ENCODE measurements around the gene ADAM15. TPM values are rescaled to one million over a fixed set of nuclear protein-coding genes. Genes with fewer than 3 reads are reported as not detected.

The ADAM15 gene
- total and polyA plus RNA-seq, 2 of the 8 experiments (the other 6 are each of a cell fraction or from before 2014, with no cell fraction given), result 32.9 to 37.6 TPM

- Histone ChIP-seq H2BK5ac (ENCODE audit: low read depth, low read length) (peak within 1 kb of the TSS; percentile 92), H2BK20ac (ENCODE audit: low read length) (peak within 1 kb of the TSS; percentile 98; the same call in 1 of the 2 replicates), H2BK12ac (ENCODE audit: low read depth, low read length) (peak within 1 kb of the TSS; percentile 80), H4K91ac (replicated peaks; ENCODE audit: insufficient read length, low read length) (peak within 1 kb of the TSS; percentile 94), H3K79me1 (ENCODE audit: low read depth, low read length) (peaks cover 13% of the 10 kb centered on the region), H3K9ac (replicated peaks in 1 of 4; ENCODE audit: extremely low read depth in 1 of 4, low read depth in 3 of 4, low read length in 3 of 4) (peak within 1 kb of the TSS; percentile 40 to 52 (median 48); a peak in 6 of 7 replicates), H3K18ac (ENCODE audit: extremely low read depth, low read length) (peak within 1 kb of the TSS; percentile 93), H3K36me3 (ENCODE audit: control insufficient read depth in 2 of 4, insufficient read depth in 4 of 4, low read length in 3 of 4) (peaks cover 0 to 2% (median 0%) of the 10 kb centered on the region in 4 experiments; a peak in 2 of 8 replicates), H3K23me2 (ENCODE audit: low read depth, low read length) (peaks cover 18% of the 10 kb centered on the region; the same call in 1 of the 2 replicates), H2BK120ac (replicated peaks; ENCODE audit: low read depth, low read length) (peak within 1 kb of the TSS; percentile 51), H2AK5ac (ENCODE audit: low read depth, low read length) (no peak within 1 kb of the TSS), H3K27ac (ENCODE audit: low read depth, low read length) (peak within 1 kb of the TSS; percentile 48; the same call in 1 of the 2 replicates), H4K8ac (ENCODE audit: extremely low read depth, insufficient read depth, low read length) (peak within 1 kb of the TSS; percentile 60), H3K79me2 (ENCODE audit: control insufficient read depth in 1 of 2, insufficient read depth in 2 of 2, low read length in 2 of 2) (peaks cover 0 to 46% of the 10 kb centered on the region in 2 experiments; a peak in 3 of 4 replicates), H3K14ac (ENCODE audit: insufficient read length) (peak within 1 kb of the TSS; percentile 11), H3K4ac (replicated peaks; ENCODE audit: insufficient read length, low read depth, low read length) (peak within 1 kb of the TSS; percentile 62), H4K20me1 (replicated peaks in 1 of 2; ENCODE audit: control insufficient read depth in 1 of 2, insufficient read depth in 2 of 2, low read length in 2 of 2) (peaks cover 0 to 15% of the 10 kb centered on the region in 2 experiments), H3K9me3 (ENCODE audit: insufficient read depth in 2 of 2, low read depth in 1 of 2, low read length in 1 of 2) (no peaks in the 10 kb centered on the region), H3K4me2 (ENCODE audit: insufficient read depth in 1 of 2, low read depth in 2 of 2, low read length in 2 of 2) (peak within 1 kb of the TSS; percentile 79 to 93), H3K23ac (ENCODE audit: insufficient read length) (no peak within 1 kb of the TSS), H3K4me3 (ENCODE audit: extremely low read depth in 1 of 4, insufficient read depth in 2 of 4, low read depth in 3 of 4, low read length in 4 of 4) (peak within 1 kb of the TSS; percentile 87 to 99 (median 90)), H3K4me1 (replicated peaks in 1 of 4; ENCODE audit: control insufficient read depth in 3 of 4, insufficient read depth in 4 of 4, low read length in 3 of 4) (peaks cover 6 to 20% (median 15%) of the 10 kb centered on the region in 4 experiments), H4K5ac (ENCODE audit: insufficient read length, low read depth, low read length) (peak within 1 kb of the TSS; percentile 83), H2AFZ (ENCODE audit: low read length) (no peak within 1 kb of the TSS), H3K27me3 (replicated peaks in 1 of 4; ENCODE audit: control insufficient read depth in 3 of 4, extremely low read depth in 1 of 4, insufficient read depth in 3 of 4, low read length in 3 of 4) (no peaks in the 10 kb centered on the region), H2BK15ac (ENCODE audit: low read length) (no peak within 1 kb of the TSS; the same call in 1 of the 2 replicates), H3K56ac (replicated peaks; ENCODE audit: insufficient read length, low read depth, low read length) (peak within 1 kb of the TSS; percentile 90)
- TF ChIP-seq SP2 (IDR thresholded peaks at IDR 0.05; ENCODE audit: low read length) (no peak), KDM4A (IDR thresholded peaks at IDR 0.05; ENCODE audit: low read depth, low read length, severe bottlenecking) (peak; percentile 45)
- ChIA-PET CTCF (ENCODE audit: partially characterized antibody) (interaction anchor here (1.0 to 14.0 kb wide), 8 partner anchors 12 to 204 kb away, joined by 3 to 258 read pairs (median 4); partner anchors contain the start of genes EFNA4 and PYGO2), POLR2A (ENCODE audit: partially characterized antibody) (interaction anchor here (0.6 to 42.8 kb wide), 6 partner anchors 13 to 194 kb away, joined by 3 to 702 read pairs (median 66); partner anchors contain the start of genes CKS1B, FLAD1, PBXIP1 and PYGO2)
- 0% methylated on average over 9 of the region's 35 CpGs; no CpG with 5 or more reads in 1 of the 2 experiments for WGBS, 2 experiments (ENCODE audit: extremely low coverage in 1 of 2, insufficient coverage in 1 of 2, insufficient read length in 1 of 2, insufficient replicate concordance in 2 of 2, low coverage in 1 of 2, low lambda C conversion rate in 2 of 2, missing lambda C conversion rate in 1 of 2)
- FAIRE-seq (no peak), DNase-seq (ENCODE audit: low read depth in 1 of 2, low spot score in 2 of 2) (no peak)
Measured at GRCh38 chr1:155002464-155003226, 48.5 kb upstream of the ADAM15 start, which contains the start of gene ZBTB7B. ZBTB7B (plus strand) TSS chr1:155002802; CDS start chr1:155014661, 11,859 bp downstream.

All from H1 (cell line).